Measurements from ENCODE around the gene ENHO.

ENHO gene

GRCh38 chr9:34505370-34506120 is 17.2 kb downstream of the ENHO start:
- H3K4me1 ChIP-seq (ENCODE audit: control insufficient read depth, insufficient read depth, low read length, poor library complexity, severe bottlenecking) = no peaks in the 10 kb centered on the region

GRCh38 chr9:34503406-34503805 is 19.4 kb downstream of the ENHO start:
- H3K9me3 ChIP-seq (ENCODE audit: control insufficient read depth, low read length) = no peaks in the 10 kb centered on the region
- no peaks in the 10 kb centered on the region for H3K36me3 ChIP-seq (ENCODE audit: control insufficient read depth, insufficient read depth, low read length)
- no peak overlapping the region for H3K4me3 ChIP-seq (ENCODE audit: extremely low read depth, insufficient read depth, low read length, poor library complexity, severe bottlenecking)
- no peaks in the 10 kb centered on the region for H3K4me1 ChIP-seq (ENCODE audit: control insufficient read depth, insufficient read depth, low read length, poor library complexity, severe bottlenecking)
- H3K27ac ChIP-seq (ENCODE audit: low read depth, low read length, severe bottlenecking) = no peak overlapping the region

More at GRCh38 chr9:34505370-34506120, 17.2 kb downstream of the ENHO start:
- no peaks in the 10 kb centered on the region for H3K36me3 ChIP-seq (ENCODE audit: control insufficient read depth, insufficient read depth, low read length)
- no peaks in the 10 kb centered on the region for H3K9me3 ChIP-seq (ENCODE audit: control insufficient read depth, low read length)
- 85 to 91% methylated on average over 3 to 4 of the region's 5 CpGs for WGBS, 2 experiments (ENCODE audit: insufficient coverage in 2 of 2)
- no peak overlapping the region for H3K4me3 ChIP-seq (ENCODE audit: extremely low read depth, insufficient read depth, low read length, poor library complexity, severe bottlenecking)
- H3K27ac ChIP-seq (ENCODE audit: low read depth, low read length, severe bottlenecking) = no peak overlapping the region

DNA sequence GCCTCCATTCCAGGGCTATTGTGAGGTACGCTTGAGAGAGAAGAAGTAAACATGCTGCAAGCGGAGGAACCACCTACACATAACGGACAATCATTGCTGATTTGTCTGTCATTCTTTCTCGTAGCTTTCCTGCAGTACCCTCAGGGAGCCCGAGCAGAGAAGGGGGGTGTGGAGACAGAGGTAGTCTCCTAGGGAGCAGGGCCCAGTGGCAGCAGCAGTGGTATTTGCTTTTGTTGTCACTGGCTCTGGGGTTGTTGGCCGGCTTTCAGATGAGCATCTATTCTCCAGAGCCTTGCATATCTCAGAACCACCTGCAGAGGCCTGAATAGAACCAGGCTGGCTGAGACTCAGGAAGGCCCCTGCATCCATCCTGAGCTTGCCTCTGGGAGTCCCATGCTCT is 19.9 kb downstream of the ENHO start:
- WGBS, 2 experiments (ENCODE audit: insufficient coverage in 2 of 2) = 80 to 82% methylated on average over 1 to 5 of the region's 6 CpGs
- Histone ChIP-seq H3K36me3 (ENCODE audit: control insufficient read depth, insufficient read depth, low read length) (no peaks in the 10 kb centered on the region), H3K9me3 (ENCODE audit: control insufficient read depth, low read length) (no peaks in the 10 kb centered on the region), H3K27ac (ENCODE audit: low read depth, low read length, severe bottlenecking) (no peak overlapping the region), H3K4me1 (ENCODE audit: control insufficient read depth, insufficient read depth, low read length, poor library complexity, severe bottlenecking) (no peaks in the 10 kb centered on the region), H3K4me3 (ENCODE audit: extremely low read depth, insufficient read depth, low read length, poor library complexity, severe bottlenecking) (no peak overlapping the region)

DNA sequence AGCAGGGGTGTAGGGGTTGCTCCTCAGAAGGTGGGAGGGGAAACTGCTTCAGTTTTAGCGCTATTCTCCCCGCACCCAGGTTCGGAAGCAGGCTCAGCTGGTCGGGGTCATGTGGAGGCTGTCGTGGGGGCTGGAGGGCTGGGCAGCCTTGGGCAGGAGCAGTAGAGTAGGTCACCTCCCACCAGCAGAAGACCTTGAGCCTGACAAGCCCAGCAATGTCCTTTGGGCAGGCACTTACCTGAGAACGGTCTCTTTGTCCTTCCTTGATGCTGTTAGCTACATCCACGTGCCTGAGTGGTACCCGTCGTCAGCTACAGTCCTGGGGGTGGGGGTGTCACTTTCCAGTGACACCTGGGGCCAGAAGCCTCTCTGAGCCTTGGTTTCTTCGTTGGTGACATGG is 20.3 kb downstream of the ENHO start:
- H3K36me3 ChIP-seq (ENCODE audit: control insufficient read depth, insufficient read depth, low read length) = no peaks in the 10 kb centered on the region
- no peaks in the 10 kb centered on the region for H3K4me1 ChIP-seq (ENCODE audit: control insufficient read depth, insufficient read depth, low read length, poor library complexity, severe bottlenecking)
- no peak overlapping the region for H3K27ac ChIP-seq (ENCODE audit: low read depth, low read length, severe bottlenecking)
- no peaks in the 10 kb centered on the region for H3K9me3 ChIP-seq (ENCODE audit: control insufficient read depth, low read length)
- H3K4me3 ChIP-seq (ENCODE audit: extremely low read depth, insufficient read depth, low read length, poor library complexity, severe bottlenecking) = no peak overlapping the region
- 85 to 90% methylated on average over 8 to 10 of the region's 10 CpGs for WGBS, 2 experiments (ENCODE audit: insufficient coverage in 2 of 2)

DNA sequence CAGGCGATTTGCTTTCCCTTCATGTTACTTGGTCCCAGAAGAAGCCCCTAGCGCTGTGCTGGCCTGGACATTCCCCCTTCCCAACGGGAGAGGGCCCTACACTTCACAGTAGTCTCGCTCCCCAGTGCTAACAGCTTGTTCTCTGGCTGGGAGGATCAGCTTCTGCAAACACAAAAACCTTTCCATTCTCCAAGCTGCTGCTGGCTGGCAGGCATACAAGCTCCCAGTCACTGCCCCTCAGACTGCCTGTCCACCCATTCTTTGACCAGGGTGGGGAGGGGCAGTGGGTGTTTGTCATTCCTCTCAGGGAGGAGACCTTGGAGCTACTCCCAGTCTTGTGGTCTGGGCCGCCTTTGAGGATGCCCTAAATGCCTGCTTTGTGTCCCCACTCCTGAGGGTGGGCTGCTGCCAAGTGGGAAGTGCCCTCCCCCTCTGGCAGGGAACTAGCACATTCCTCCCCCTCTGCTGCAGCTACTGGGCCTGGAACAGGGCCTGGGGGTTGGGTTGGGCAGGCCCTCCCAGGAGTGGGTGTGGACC is 20.8 kb downstream of the ENHO start:
- no peak overlapping the region for H3K27ac ChIP-seq (ENCODE audit: low read depth, low read length, severe bottlenecking)
- H3K4me3 ChIP-seq (ENCODE audit: extremely low read depth, insufficient read depth, low read length, poor library complexity, severe bottlenecking) = no peak overlapping the region
- no peaks in the 10 kb centered on the region for H3K36me3 ChIP-seq (ENCODE audit: control insufficient read depth, insufficient read depth, low read length)
- no peaks in the 10 kb centered on the region for H3K9me3 ChIP-seq (ENCODE audit: control insufficient read depth, low read length)
- H3K4me1 ChIP-seq (ENCODE audit: control insufficient read depth, insufficient read depth, low read length, poor library complexity, severe bottlenecking) = no peaks in the 10 kb centered on the region
- 43 to 80% methylated on average over 1 to 4 of the region's 5 CpGs for WGBS, 2 experiments (ENCODE audit: insufficient coverage in 2 of 2)

DNA sequence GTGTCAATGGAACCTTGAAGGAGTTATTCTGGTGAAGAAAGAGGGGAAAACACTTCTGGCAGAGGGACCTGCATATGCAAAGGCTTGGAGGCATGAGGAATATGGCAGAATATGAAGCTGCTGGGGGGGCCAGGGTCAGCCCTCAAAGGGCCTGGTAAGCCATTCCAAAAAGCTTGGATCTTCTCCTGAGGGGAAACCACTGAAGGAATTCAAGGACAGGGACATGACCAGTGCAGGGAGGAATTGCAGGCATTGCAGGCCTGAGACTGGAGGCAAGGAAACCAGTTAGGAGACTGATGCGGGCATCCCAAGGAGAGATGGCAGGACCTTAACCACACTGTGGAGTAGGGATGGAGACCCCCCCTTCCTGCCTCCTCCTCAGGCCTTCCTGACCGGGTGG is 21.4 kb downstream of the ENHO start:
- no peak overlapping the region for H3K4me3 ChIP-seq (ENCODE audit: extremely low read depth, insufficient read depth, low read length, poor library complexity, severe bottlenecking)
- no peaks in the 10 kb centered on the region for H3K9me3 ChIP-seq (ENCODE audit: control insufficient read depth, low read length)
- no peak overlapping the region for H3K27ac ChIP-seq (ENCODE audit: low read depth, low read length, severe bottlenecking)
- WGBS, 2 experiments (ENCODE audit: insufficient coverage in 2 of 2) = 100% methylated on average over 1 of the region's 2 CpGs; no CpG with 5 or more reads in 1 of the 2 experiments
- no peaks in the 10 kb centered on the region for H3K36me3 ChIP-seq (ENCODE audit: control insufficient read depth, insufficient read depth, low read length)
- H3K4me1 ChIP-seq (ENCODE audit: control insufficient read depth, insufficient read depth, low read length, poor library complexity, severe bottlenecking) = no peaks in the 10 kb centered on the region

DNA sequence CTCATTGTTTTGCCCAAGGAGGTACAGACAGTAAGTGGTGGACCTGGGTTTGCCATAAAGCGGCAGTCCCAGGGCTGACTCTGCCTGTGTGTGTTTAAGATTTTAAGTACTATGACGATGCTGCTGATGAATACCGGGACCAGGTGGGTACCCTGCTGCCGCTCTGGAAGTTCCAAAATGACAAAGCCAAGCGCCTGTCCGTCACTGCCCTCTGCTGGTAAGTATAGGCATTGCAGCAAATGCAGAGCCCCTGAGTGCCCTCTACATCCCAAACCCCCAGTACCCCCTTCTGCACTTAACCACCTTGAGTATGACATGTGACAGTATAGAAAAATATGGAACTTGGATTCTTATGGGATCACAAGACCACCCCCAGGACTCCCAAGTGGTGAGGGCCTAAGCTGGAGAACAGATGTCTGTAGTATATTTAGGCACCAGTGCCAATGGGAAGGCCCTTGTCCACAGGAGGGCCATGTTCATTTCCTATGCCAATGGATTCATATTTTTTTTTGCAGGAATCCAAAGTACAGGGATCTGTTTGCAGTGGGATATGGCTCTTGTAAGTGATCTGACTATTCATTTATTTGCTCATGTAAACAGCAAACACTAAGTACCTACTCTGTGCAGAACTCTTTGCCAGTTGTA is 22.0 kb downstream of the ENHO start:
- no peak overlapping the region for H3K4me3 ChIP-seq (ENCODE audit: extremely low read depth, insufficient read depth, low read length, poor library complexity, severe bottlenecking)
- H3K4me1 ChIP-seq (ENCODE audit: control insufficient read depth, insufficient read depth, low read length, poor library complexity, severe bottlenecking) = no peaks in the 10 kb centered on the region
- H3K36me3 ChIP-seq (ENCODE audit: control insufficient read depth, insufficient read depth, low read length) = no peaks in the 10 kb centered on the region
- WGBS, 2 experiments (ENCODE audit: insufficient coverage in 2 of 2) = 16 to 17% methylated on average over 2 to 4 of the region's 6 CpGs
- no peak overlapping the region for H3K27ac ChIP-seq (ENCODE audit: low read depth, low read length, severe bottlenecking)
- H3K9me3 ChIP-seq (ENCODE audit: control insufficient read depth, low read length) = no peaks in the 10 kb centered on the region

DNA sequence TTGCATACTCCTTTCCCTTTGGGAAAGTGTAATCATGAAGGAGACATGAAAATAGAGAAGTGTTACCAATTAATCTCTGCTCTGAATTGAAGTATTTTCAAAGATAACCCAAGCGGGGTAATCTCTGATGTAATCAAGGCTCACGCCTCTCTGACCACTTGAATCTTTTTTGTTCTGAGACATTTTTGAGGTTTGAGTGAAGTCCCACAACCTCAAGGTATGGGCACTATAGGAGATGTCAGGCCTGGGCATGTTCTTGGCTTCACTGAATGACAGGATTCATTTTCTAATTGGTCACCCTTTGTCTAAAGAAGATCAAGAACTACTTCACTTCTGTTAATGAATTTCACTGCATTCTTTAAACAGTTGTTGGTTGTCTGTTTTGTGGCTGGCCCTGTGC is 23.7 kb downstream of the ENHO start:
- H3K27ac ChIP-seq (ENCODE audit: low read depth, low read length, severe bottlenecking) = no peak overlapping the region
- H3K4me1 ChIP-seq (ENCODE audit: control insufficient read depth, insufficient read depth, low read length, poor library complexity, severe bottlenecking) = no peaks in the 10 kb centered on the region
- no peaks in the 10 kb centered on the region for H3K9me3 ChIP-seq (ENCODE audit: control insufficient read depth, low read length)
- H3K36me3 ChIP-seq (ENCODE audit: control insufficient read depth, insufficient read depth, low read length) = no peaks in the 10 kb centered on the region
- 100% methylated on average over 1 to 2 of the region's 2 CpGs for WGBS, 2 experiments (ENCODE audit: insufficient coverage in 2 of 2)
- no peak overlapping the region for H3K4me3 ChIP-seq (ENCODE audit: extremely low read depth, insufficient read depth, low read length, poor library complexity, severe bottlenecking)

DNA sequence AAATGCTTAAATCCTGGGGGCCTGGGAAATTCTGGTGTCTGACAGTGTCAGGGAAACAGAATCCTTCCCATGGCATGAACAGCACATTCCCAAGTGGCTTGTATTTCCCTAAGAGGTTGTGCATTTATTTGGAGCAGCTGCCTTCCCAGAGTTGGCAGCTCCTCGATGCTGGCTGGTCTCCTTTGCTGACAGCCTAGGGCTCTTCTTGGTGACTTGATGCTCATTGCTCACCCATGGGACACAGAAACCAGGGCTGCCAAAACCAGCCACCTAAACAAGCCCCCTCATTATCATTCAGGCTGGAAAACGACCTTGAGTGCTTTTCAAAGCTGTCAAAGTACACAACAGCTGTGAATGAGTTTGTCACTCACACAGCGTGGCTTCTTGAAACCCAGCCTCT is 24.2 kb downstream of the ENHO start:
- H3K9me3 ChIP-seq (ENCODE audit: control insufficient read depth, low read length) = no peaks in the 10 kb centered on the region
- H3K27ac ChIP-seq (ENCODE audit: low read depth, low read length, severe bottlenecking) = no peak overlapping the region
- H3K4me1 ChIP-seq (ENCODE audit: control insufficient read depth, insufficient read depth, low read length, poor library complexity, severe bottlenecking) = no peaks in the 10 kb centered on the region
- WGBS, 2 experiments (ENCODE audit: insufficient coverage in 2 of 2) = 0 to 60% methylated on average over 1 to 3 of the region's 3 CpGs
- H3K36me3 ChIP-seq (ENCODE audit: control insufficient read depth, insufficient read depth, low read length) = no peaks in the 10 kb centered on the region
- no peak overlapping the region for H3K4me3 ChIP-seq (ENCODE audit: extremely low read depth, insufficient read depth, low read length, poor library complexity, severe bottlenecking)

DNA sequence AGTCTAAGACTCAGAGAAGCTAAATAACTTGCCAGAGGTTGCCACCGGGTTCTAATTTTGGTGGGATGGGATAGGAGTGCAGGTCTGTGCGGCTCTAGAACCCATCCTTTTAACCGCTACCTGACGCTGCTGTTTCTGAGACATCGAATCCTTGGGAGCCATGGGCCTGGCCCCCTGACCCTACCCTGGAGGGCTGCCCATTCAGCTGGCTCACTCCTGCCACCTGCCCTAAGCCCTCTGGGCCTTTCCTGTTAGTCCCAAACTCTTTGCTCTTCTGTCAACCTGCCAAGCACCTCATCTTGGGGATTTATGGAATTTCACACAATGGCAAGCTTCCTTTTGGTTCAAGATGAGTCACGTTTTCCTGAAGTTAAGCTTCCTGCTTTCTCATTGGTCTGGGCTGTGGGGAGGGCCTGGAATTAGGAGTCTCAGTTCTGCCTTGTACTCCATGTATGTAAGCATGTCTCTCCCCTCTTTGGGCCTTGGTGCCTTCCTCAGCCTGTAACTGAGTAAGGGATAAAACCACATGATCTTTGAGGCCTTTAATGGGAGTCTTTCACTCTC is 26.6 kb downstream of the ENHO start:
- Histone ChIP-seq H3K4me3 (ENCODE audit: extremely low read depth, insufficient read depth, low read length, poor library complexity, severe bottlenecking) (no peak overlapping the region), H3K27ac (ENCODE audit: low read depth, low read length, severe bottlenecking) (no peak overlapping the region), H3K36me3 (ENCODE audit: control insufficient read depth, insufficient read depth, low read length) (no peaks in the 10 kb centered on the region), H3K9me3 (ENCODE audit: control insufficient read depth, low read length) (no peaks in the 10 kb centered on the region), H3K4me1 (ENCODE audit: control insufficient read depth, insufficient read depth, low read length, poor library complexity, severe bottlenecking) (no peaks in the 10 kb centered on the region)
- WGBS, 2 experiments (ENCODE audit: insufficient coverage in 2 of 2) = 81 to 89% methylated on average over 6 of the region's 6 CpGs

Data from mesodermal cell (in vitro differentiated cells).